AG10803 (cell line): ENCODE measurements around the gene ATOH8.

Experiments used
- DNase-seq: peaks from one replicate; pipeline ENCODE4 v3.0.0; 2010; ENCODE audit warnings: low read depth
- H3K4me3 ChIP-seq: 2 replicates; pipeline ENCODE4 v1.5.1; 2011; ENCODE audit warnings: mild to moderate bottlenecking, low read length, control low read depth
- TF ChIP-seq, protein P1 (sequence below): conservative IDR thresholded peaks from 2 replicates; pipeline ENCODE4 v1.5.1; 2011; ENCODE audit warnings: mild to moderate bottlenecking, low read length, control low read depth, inconsistent platforms

The ATOH8 gene

DNA sequence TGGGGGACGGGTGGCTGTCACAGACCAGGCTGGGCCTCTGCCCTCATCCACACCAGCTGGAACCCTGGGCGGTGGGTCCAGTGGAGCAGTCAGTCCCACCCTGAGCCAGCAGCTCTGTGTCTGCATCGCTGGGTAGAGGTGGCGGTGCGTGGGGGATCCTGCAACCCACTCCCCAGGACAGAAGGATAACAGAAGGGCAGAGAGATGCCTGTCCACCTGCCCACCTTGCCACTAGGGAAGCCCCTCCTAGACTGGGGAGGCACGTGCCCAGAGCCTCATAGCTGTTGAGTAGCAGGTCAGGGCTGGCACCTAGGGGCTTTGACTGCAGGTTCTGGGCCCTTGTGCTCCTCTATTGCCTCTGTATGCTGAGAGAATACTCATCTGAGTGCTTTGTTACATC, 2.4 kb downstream of the ATOH8 start:
- peak overlapping the region; percentile 87 for H3K4me3 ChIP-seq
- TF ChIP-seq, protein P1, sequence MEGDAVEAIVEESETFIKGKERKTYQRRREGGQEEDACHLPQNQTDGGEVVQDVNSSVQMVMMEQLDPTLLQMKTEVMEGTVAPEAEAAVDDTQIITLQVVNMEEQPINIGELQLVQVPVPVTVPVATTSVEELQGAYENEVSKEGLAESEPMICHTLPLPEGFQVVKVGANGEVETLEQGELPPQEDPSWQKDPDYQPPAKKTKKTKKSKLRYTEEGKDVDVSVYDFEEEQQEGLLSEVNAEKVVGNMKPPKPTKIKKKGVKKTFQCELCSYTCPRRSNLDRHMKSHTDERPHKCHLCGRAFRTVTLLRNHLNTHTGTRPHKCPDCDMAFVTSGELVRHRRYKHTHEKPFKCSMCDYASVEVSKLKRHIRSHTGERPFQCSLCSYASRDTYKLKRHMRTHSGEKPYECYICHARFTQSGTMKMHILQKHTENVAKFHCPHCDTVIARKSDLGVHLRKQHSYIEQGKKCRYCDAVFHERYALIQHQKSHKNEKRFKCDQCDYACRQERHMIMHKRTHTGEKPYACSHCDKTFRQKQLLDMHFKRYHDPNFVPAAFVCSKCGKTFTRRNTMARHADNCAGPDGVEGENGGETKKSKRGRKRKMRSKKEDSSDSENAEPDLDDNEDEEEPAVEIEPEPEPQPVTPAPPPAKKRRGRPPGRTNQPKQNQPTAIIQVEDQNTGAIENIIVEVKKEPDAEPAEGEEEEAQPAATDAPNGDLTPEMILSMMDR, result no peak

DNA sequence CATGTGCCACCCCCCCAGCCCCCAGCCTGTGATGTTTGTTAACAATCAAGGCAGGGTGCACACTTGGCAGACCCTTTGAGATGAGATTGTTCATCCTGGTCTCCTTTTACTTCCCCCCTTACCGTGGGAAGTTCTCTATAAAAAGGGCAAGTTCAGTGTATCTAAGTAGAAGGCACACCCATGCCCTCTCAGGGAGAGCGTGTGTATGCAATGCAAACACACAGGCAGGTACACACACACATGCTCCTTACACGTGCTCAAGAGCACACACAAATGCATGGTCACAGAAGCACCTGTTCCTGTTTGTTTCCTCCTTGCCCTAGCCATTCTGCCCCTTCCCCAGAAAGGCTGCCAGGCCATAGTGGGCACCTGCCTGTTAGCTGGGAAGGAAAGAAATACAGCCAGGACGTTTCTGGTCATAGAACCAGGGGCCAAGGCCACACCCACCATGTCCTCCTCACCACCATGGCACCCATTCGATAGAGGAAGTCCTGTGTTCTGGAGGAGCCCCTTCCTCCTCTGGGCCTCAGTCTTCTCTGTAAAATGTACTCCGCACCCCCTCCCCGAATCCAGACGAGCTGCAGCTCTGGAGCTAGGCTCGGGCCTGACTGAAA, 3.1 kb downstream of the ATOH8 start:
- no peak overlapping the region; the same call in 1 of the 2 replicates for H3K4me3 ChIP-seq
- TF ChIP-seq, protein P1, result no peak
- DNase-seq, result no peak

More for the DNA sequence above, 2.4 kb downstream of the ATOH8 start:
- no peak for DNase-seq

DNA sequence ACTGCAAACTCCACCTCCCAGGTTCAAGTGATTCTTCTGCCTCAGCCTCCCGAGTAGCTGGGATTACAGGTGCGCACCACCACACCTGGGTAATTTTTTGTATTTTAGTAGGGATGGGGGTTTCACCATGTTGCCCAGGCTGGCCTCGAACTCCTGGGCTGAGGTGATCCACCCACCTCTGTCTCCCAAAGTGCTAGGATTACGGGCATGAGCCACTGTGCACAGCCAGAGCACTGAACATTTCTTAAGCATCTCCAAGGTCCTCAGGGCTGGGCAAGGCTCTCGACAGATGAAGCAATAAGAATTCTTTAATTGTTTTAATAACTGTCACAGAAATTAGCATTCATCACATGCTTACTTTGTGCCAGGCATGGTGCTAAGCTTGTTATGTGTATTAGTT, 4.1 kb downstream of the ATOH8 start:
- H3K4me3 ChIP-seq, result no peak overlapping the region
- DNase-seq, result no peak
- TF ChIP-seq, protein P1, result no peak

DNA sequence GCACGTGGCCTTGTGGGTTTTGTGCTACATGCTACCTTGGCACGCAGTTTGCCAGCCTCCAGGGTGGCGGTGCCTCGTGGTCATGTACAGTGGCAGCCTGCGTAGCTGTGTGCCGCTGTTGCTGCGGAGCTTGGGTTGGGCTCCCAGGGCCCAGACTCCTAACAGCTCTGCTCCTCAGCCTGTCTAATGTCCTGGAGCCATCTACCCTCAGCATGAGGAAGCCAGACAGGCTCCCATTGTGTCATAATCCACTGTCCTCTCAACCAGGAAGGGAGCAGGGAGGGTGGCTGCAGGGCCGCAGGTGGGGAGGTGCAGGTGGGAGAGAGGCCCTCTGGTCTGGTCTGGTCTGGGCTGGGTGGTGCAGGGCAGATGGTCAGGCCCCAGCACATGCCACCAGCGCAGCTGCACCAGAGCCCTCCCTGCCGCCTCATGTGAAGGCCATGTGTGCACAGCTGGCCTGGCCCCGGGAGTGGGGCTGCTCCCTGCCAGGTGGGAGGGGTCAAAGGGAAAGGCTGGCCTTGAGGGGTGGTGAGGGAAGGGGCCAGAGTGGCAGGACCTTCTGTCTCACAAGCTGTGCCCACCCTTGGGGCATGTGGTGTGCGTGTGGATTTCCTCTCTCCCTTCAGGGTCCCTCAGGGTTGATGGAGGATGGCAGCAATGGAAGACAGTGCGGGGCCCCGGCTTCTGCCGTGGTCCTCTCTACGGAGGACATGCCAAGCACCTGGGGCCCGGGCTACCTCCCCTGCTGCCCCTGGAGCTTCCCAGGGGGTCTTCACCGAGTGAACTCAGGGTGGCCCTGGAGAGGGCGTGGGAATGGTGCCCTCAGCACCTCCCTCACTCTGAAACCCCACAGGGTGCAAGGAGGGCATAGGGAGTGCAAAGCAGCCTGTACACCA, 4.8 kb downstream of the ATOH8 start:
- TF ChIP-seq, protein P1, result no peak
- no peak for DNase-seq
- no peak overlapping the region for H3K4me3 ChIP-seq

DNA sequence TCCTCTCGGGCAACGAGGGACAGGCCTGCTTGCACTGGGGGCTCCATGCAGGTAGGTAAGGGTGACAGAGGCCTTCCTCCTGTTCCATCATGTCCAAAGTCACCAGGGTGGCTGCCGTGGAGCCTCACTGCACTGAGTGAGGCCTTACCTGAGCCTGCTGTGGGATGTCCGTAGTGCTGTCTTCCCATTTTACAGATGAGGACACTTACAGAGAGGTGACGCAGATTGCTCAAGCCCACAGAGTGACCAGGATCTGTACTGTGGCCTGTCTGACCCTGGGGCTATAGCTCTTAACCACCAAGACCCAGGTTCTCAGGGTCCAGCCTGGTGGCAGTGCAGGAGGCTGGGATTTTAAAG, 5.4 kb downstream of the ATOH8 start:
- no peak for DNase-seq
- H3K4me3 ChIP-seq, result no peak overlapping the region
- TF ChIP-seq, protein P1, result no peak

DNA sequence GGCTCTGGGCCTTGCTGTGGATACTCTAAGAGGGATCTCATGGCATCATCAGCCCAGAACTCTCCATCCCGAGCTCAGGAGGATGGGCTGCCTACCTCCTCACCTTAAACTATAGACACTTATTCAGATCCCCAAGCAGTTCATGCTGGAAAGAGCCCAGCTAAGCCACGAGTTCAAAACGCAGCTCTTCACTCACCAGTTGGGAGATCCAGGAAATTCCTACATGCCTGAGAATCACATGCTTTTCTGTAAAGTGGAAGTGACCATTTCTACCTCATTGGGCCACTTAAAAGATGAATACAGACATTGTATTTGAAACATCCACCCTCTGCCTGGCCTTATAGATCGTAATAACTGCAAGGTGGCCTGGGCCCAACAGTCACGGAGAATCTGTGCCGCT, 6.6 kb downstream of the ATOH8 start:
- peak; percentile 78 for DNase-seq
- TF ChIP-seq, protein P1, result no peak
- H3K4me3 ChIP-seq, result no peak overlapping the region

DNA sequence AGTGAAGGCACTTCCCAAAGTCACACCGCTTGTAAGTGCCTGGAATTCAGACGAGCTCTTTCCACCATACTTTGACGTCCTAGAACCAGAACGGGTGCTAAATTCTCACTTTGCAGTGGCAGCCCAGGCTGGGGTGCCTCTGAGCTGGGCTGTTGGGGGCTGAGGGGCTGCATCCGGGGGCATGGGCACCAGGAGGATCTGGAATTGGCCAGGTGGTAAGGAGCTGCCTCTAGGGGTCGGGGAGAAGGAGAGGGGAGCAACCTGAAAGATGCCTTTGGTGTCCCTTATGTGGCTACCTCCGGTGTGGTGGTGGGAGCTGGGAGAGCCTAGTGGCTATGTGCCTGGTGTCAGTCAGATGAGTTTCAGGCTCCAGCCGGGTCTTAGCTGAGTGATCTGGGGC, 7.1 kb downstream of the ATOH8 start:
- no peak overlapping the region for H3K4me3 ChIP-seq
- DNase-seq, result no peak
- TF ChIP-seq, protein P1, result no peak
